ENCODE measurements around the gene ARHGAP32. TPM values are rescaled to one million over a fixed set of nuclear protein-coding genes. Genes with fewer than 3 reads are reported as not detected.

The ARHGAP32 gene
- total RNA-seq, 4 donors from 2014 or later, result 13.5 to 21.9 (median 20.2) TPM

DNA sequence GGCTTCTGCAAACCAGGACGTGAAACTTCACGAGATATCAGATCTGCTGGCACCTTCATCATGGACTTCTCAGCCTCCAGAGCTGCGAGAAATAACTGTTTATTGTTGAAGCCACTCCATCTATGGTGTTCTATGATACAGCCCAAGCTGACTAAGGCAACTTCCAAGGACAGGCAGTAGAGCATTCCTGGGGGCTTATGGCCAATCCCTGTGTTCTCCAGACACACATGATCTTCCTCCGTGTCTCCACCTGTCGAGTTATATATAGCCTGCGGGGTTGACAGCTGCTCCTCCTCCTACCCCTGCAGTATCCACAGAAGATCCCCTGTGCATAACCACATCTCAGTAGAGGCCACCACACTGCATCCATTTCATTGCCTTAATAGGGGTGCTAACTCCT is 260.5 kb downstream of the ARHGAP32 start:
- intact Hi-C loops (cut with DNase I), result no loop called here
- no peak overlapping the region for H3K4me3 ChIP-seq (replicated peaks in 1 of 3)
- H3K27ac ChIP-seq, result no peak overlapping the region
- DNase-seq, result no peak
- H3K4me1 ChIP-seq, result peaks cover 0 to under 1% of the 10 kb centered on the region in 2 donors
- no peaks in the 10 kb centered on the region for H3K9me3 ChIP-seq
- 79 to 92% methylated on average over 6 of the region's 6 CpGs for WGBS, 2 donors
- H3K36me3 ChIP-seq, result no peaks in the 10 kb centered on the region
- H3K27me3 ChIP-seq, result no peaks in the 10 kb centered on the region
- TF ChIP-seq, protein P1, sequence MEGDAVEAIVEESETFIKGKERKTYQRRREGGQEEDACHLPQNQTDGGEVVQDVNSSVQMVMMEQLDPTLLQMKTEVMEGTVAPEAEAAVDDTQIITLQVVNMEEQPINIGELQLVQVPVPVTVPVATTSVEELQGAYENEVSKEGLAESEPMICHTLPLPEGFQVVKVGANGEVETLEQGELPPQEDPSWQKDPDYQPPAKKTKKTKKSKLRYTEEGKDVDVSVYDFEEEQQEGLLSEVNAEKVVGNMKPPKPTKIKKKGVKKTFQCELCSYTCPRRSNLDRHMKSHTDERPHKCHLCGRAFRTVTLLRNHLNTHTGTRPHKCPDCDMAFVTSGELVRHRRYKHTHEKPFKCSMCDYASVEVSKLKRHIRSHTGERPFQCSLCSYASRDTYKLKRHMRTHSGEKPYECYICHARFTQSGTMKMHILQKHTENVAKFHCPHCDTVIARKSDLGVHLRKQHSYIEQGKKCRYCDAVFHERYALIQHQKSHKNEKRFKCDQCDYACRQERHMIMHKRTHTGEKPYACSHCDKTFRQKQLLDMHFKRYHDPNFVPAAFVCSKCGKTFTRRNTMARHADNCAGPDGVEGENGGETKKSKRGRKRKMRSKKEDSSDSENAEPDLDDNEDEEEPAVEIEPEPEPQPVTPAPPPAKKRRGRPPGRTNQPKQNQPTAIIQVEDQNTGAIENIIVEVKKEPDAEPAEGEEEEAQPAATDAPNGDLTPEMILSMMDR (IDR thresholded peaks at IDR 0.05), result no peak
- no peak for TF ChIP-seq POLR2A (IDR thresholded peaks at IDR 0.05)

DNA sequence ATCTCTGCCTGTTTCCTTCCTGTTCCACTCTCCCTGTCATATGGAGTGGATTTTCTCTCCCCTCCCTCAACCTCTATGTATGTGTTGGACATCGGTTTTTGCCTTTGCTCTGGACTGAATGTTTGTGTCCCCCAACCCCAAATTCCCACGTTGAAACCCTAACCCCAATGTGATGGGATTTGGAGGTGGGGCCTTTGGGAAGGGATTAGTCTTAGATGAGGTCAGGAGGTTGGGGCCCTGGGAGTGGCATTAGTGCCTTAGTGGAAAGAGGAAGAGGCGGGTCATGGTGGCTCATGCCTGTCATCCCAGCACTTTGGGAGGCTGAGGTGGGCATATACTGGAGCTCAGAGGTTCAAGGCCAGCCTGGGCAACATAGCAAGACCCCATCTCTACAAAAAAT is 261.1 kb downstream of the ARHGAP32 start:
- Histone ChIP-seq H3K9me3 (no peaks in the 10 kb centered on the region), H3K4me3 (replicated peaks in 1 of 3) (no peak overlapping the region), H3K4me1 (no peaks in the 10 kb centered on the region), H3K27ac (no peak overlapping the region), H3K27me3 (no peaks in the 10 kb centered on the region), H3K36me3 (no peaks in the 10 kb centered on the region)
- intact Hi-C loops (cut with DNase I), result no loop called here
- DNase-seq, result no peak
- WGBS, 2 donors, result 60 to 78% methylated on average over 3 of the region's 3 CpGs
- TF ChIP-seq, protein P1 (IDR thresholded peaks at IDR 0.05), result no peak
- TF ChIP-seq POLR2A (IDR thresholded peaks at IDR 0.05), result no peak

DNA sequence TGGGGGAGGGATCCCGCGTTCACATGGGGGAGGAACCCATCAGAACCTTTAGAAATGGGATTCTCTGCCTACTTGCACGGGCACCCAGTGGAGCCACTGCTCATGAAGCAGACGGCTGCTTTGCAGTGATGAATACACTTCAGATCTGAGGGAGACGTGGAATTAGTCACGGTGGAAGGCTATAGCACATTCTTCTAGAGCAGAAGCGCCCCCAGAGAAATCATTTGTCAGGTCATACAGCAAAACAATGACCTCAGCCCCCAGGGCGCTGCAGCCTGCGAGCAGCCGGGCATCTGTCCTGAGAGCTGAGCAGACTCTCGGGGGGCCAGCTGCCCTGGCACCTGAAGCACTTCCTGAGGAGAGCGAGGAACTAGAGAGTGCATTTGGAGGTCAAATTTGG is 262.1 kb downstream of the ARHGAP32 start:
- DNase-seq, result no peak
- Histone ChIP-seq H3K9me3 (no peaks in the 10 kb centered on the region), H3K36me3 (no peaks in the 10 kb centered on the region), H3K4me3 (replicated peaks in 1 of 3) (no peak overlapping the region), H3K4me1 (no peaks in the 10 kb centered on the region), H3K27ac (no peak overlapping the region), H3K27me3 (no peaks in the 10 kb centered on the region)
- intact Hi-C loops (cut with DNase I), result no loop called here
- TF ChIP-seq, protein P1 (IDR thresholded peaks at IDR 0.05), result no peak
- no peak for TF ChIP-seq POLR2A (IDR thresholded peaks at IDR 0.05)
- 46 to 65% methylated on average over 12 of the region's 12 CpGs for WGBS, 2 donors

DNA sequence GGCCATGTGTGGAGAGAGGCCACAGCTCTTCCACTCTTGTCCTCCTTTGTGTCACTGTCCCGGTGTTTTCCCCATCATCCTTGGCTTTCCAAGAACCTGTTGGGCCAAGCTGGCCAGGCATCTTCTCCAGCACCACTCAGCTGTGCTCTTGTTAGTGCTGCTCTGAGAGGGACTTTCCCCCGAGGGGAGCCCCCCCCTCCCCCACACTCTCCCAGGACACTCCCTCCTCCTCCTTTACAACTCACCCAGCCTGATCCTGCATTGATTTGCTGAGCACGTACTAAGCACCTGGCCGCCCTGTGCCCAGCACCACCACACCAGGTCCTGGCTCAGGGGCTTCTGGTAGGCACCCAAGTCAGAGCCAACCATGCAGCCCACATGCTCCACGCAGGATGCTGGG is 262.7 kb downstream of the ARHGAP32 start:
- no peaks in the 10 kb centered on the region for H3K4me1 ChIP-seq
- WGBS, 2 donors, result 43 to 47% methylated on average over 4 to 5 of the region's 5 CpGs
- no peak overlapping the region for H3K4me3 ChIP-seq (replicated peaks in 1 of 3)
- H3K27me3 ChIP-seq, result no peaks in the 10 kb centered on the region
- H3K9me3 ChIP-seq, result no peaks in the 10 kb centered on the region
- H3K27ac ChIP-seq, result no peak overlapping the region
- H3K36me3 ChIP-seq, result no peaks in the 10 kb centered on the region
- DNase-seq, result peak; percentile 39 to 53
- TF ChIP-seq POLR2A (IDR thresholded peaks at IDR 0.05), result no peak
- TF ChIP-seq, protein P1 (IDR thresholded peaks at IDR 0.05), result no peak
- intact Hi-C loops (cut with DNase I), result no loop called here

DNA sequence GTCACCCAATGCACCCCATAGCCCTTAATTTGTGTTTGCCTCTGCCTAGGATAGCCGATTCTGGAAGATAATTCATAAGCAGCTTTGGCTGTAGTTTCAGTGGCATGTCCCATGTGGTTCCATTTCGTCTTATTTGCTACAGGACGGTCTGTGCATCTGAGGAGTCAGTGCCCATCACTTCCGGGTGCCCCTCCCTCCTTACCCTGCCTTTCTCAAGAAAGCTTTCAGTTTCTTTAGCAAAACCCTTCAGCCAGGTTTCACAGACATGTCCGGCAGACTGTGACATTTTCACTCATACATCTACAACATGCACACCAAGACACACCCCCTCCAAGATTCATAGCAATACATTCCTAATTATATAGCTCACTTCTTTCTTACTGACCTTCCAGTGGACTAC is 263.7 kb downstream of the ARHGAP32 start:
- TF ChIP-seq, protein P1 (IDR thresholded peaks at IDR 0.05), result no peak
- TF ChIP-seq POLR2A (IDR thresholded peaks at IDR 0.05), result no peak
- H3K4me3 ChIP-seq (replicated peaks in 1 of 3), result no peak overlapping the region
- no peak for DNase-seq
- no peaks in the 10 kb centered on the region for H3K36me3 ChIP-seq
- no peaks in the 10 kb centered on the region for H3K27me3 ChIP-seq
- no peaks in the 10 kb centered on the region for H3K4me1 ChIP-seq
- intact Hi-C loops (cut with DNase I), result no loop called here
- no peaks in the 10 kb centered on the region for H3K9me3 ChIP-seq
- WGBS, 2 donors, result 39 to 45% methylated on average over 5 of the region's 5 CpGs
- H3K27ac ChIP-seq, result no peak overlapping the region

Data from thyroid gland (tissue), 4 donors.